Measurements from ENCODE around the gene P3H3.

Gene P3H3

GRCh38 chr12:6827982-6828780 lies at the start of gene P3H3:
Gene P3H3, plus strand, starts transcription at chr12:6828407. Its CDS starts 34 bp downstream, at chr12:6828441.
- DNase-seq (ENCODE audit: low spot score) = peak; percentile 23

- DNase-seq (ENCODE audit: low spot score) = peak; percentile 90
Measured at GRCh38 chr12:6778574-6779550, 49.3 kb upstream of the P3H3 start.

- peak; percentile 28 for DNase-seq (ENCODE audit: low spot score)
Measured at GRCh38 chr12:6779708-6780432, 48.3 kb upstream of the P3H3 start.

- no peak for DNase-seq (ENCODE audit: low spot score)
Measured at GRCh38 chr12:6780573-6780972, 47.6 kb upstream of the P3H3 start.

GRCh38 chr12:6782119-6782518 lies 46.1 kb upstream of the P3H3 start:
- DNase-seq (ENCODE audit: low spot score) = no peak

GRCh38 chr12:6782850-6783566 lies 45.2 kb upstream of the P3H3 start:
- no peak for DNase-seq (ENCODE audit: low spot score)

GRCh38 chr12:6783828-6784227 lies 44.4 kb upstream of the P3H3 start:
- no peak for DNase-seq (ENCODE audit: low spot score)

GRCh38 chr12:6784296-6784695 lies 43.9 kb upstream of the P3H3 start:
- DNase-seq (ENCODE audit: low spot score) = no peak

GRCh38 chr12:6784761-6785160 lies 43.4 kb upstream of the P3H3 start:
- DNase-seq (ENCODE audit: low spot score) = no peak

- no peak for DNase-seq (ENCODE audit: low spot score)
Measured at GRCh38 chr12:6786416-6787094, 41.7 kb upstream of the P3H3 start.

GRCh38 chr12:6787309-6787708 lies 40.9 kb upstream of the P3H3 start:
- no peak for DNase-seq (ENCODE audit: low spot score)

GRCh38 chr12:6788972-6789924 lies 39.0 kb upstream of the P3H3 start, which contains the start of gene CD4:
Gene CD4, plus strand, starts transcription at chr12:6789528. Its CDS starts 10,611 bp downstream, at chr12:6800139.
- no peak for DNase-seq (ENCODE audit: low spot score)

GRCh38 chr12:6790496-6791150 lies 37.6 kb upstream of the P3H3 start:
- DNase-seq (ENCODE audit: low spot score) = no peak

GRCh38 chr12:6791931-6792520 lies 36.2 kb upstream of the P3H3 start:
- no peak for DNase-seq (ENCODE audit: low spot score)

GRCh38 chr12:6792522-6793201 lies 35.5 kb upstream of the P3H3 start:
- no peak for DNase-seq (ENCODE audit: low spot score)

- no peak for DNase-seq (ENCODE audit: low spot score)
Measured at GRCh38 chr12:6795088-6795487, 33.1 kb upstream of the P3H3 start.

GRCh38 chr12:6796576-6796975 lies 31.6 kb upstream of the P3H3 start:
- no peak for DNase-seq (ENCODE audit: low spot score)

- no peak for DNase-seq (ENCODE audit: low spot score)
Measured at GRCh38 chr12:6799147-6799546, 29.1 kb upstream of the P3H3 start.
